ENCODE results near the gene MAPK1IP1L.

GRCh38 chr14:55019968-55020554 lies 31.4 kb upstream of the MAPK1IP1L start:
- TF ChIP-seq CTCF (IDR thresholded peaks at IDR 0.05) (no peak), ZFX (IDR thresholded peaks at IDR 0.05; ENCODE audit: borderline replicate concordance) (no peak)
